Heart right ventricle (tissue), 16 donors: Measurements from ENCODE around the gene RNU2-63P. TPM values are rescaled to one million over a fixed set of nuclear protein-coding genes. Genes with fewer than 3 reads are reported as not detected.
A peak's percentile ranks its signal among the peaks of the same experiment; 100 is the strongest.

Experiments used
- ATAC-seq, 8 donors: fragments of 200-7000 bp; cut with Tn5 transposase; one replicate each; pipeline ENCODE4 v1.9.1; 2020; ENCODE audit warnings: mild to moderate bottlenecking in 8 of 8, moderate library complexity in 8 of 8, moderate number of reproducible peaks in 1 of 8
- DNase-seq, 2 donors: peaks; one replicate each; pipeline ENCODE4 v3.0.0-alpha.2; 2020
- H3K27ac ChIP-seq, 10 donors: fragments of 200-600 bp; sonication (generic) in 2 of 10; one replicate each; pipeline versions ENCODE4 v1.5.0 to v1.8.0; 2020 to 2022; ENCODE audit warnings: mild to moderate bottlenecking in 3 of 10
- H3K27me3 ChIP-seq, 7 donors: fragments of 200-600 bp; one replicate each; pipeline ENCODE4 v1.8.0; 2021 to 2022; ENCODE audit warnings: mild to moderate bottlenecking in 2 of 7
- H3K36me3 ChIP-seq, 9 donors: fragments of 200-600 bp; sonication (generic) in 1 of 9; one replicate each; pipeline versions ENCODE4 v1.5.0 to v1.8.0; 2020 to 2022; ENCODE audit warnings: mild to moderate bottlenecking in 2 of 9
- H3K4me1 ChIP-seq, 9 donors: fragments of 200-600 bp; sonication (generic) in 1 of 9; one replicate each; pipeline versions ENCODE4 v1.5.0 to v1.8.0; 2020 to 2022; ENCODE audit warnings: mild to moderate bottlenecking in 4 of 9
- H3K4me3 ChIP-seq, 10 donors: fragments of 200-600 bp; sonication (generic) in 2 of 10; one replicate each; pipeline versions ENCODE4 v1.5.0 to v1.8.0; 2020 to 2022; ENCODE audit warnings: mild to moderate bottlenecking in 7 of 10, moderate library complexity in 2 of 10
- H3K9me3 ChIP-seq, 11 donors: fragments of 200-600 bp in 10 of 11; sonication (generic) in 2 of 11; one replicate each; pipeline versions ENCODE4 v1.5.0 to v1.8.0; 2013 to 2022; ENCODE audit warnings: mild to moderate bottlenecking in 2 of 11, control low read depth in 1 of 11, moderate library complexity in 1 of 11
- CTCF ChIP-seq, 9 donors: fragments of 200-600 bp; sonication (generic) in 2 of 9; IDR thresholded peaks; one replicate each; pipeline versions ENCODE4 v1.5.0 to v1.8.0; 2021 to 2022; ENCODE audit warnings: antibody characterized with exemption in 9 of 9, mild to moderate bottlenecking in 5 of 9, moderate library complexity in 1 of 9
- WGBS, 2 donors: extraction: QIAGEN DNeasy Blood & Tissue Kit; methylation state at CpG; one replicate each; pipeline ENCODE4 v1.1.7; 2013; ENCODE audit warnings: inconsistent platforms in 1 of 2; 5-methylcytosine and 5-hydroxymethylcytosine counted together
- intact Hi-C, 10 donors: fragments of 100-400 bp; cut with DNase I; formaldehyde crosslinking; loops; one replicate each; pipeline versions ENCODE4 v1.11.1 to v1.14.2; 2022
- long read RNA-seq, 3 donors: library from polyadenylated mRNA; unstranded; transcript quantifications; one replicate each; pipeline ENCODE4 v2.0.0, GENCODE V29; 2020 to 2021
- polyA plus RNA-seq, 2 donors: library from polyadenylated mRNA; stranded (reverse); fragments of 200-250 nt; gene quantifications; one replicate each; pipeline ENCODE4 v1.2.3, GENCODE V29; 2013
- total RNA-seq, 10 donors: library from RNA; stranded (reverse); fragmentation: NEBNext Ultra II Directional in 3 of 10; extraction: Animal tissue kit (Norgen Biotek cat#: 25700) in 3 of 10; gene quantifications; one replicate each; pipeline versions ENCODE4 v1.2.1 to v1.2.4, GENCODE V29; 2021 to 2023
- donor health status: Arrhythmogenic right ventricular cardiomyopathy.
- donor health status: ischemic (EF 13 %, LVEDD 7.1; RV severe dilation, severe dysfunction).
- donor health status: healthy with polysubstance abuse.
- donor health status: DM: no; HTN: yes; CAD: no.
- donor health status: DM: no; HTN: no; CAD: no.
- donor health status: ischemic (EF 25% LVEDD 6.9; RV normal size, moderate dysfunction).
- donor health status: ischemic (EF 25% LVEDD 5.7; RV mildly dilated, moderate dysfunction).
- donor health status: healthy.
- donor health status: DM: yes; HTN: yes; CAD: no.
- donor health status: Ischemic cardiomyopathy.
- donor health status: ischemic (EF 35%, LVEDD 5.7; RV mildly dilated, moderate dysfunction).
- donor health status: nonischemic (EF 11% LVEDD 7.7; RV severe dilation, severe dysfunction).
- donor health status: DM: yes; HTN: yes; CAD: no.
- donor health status: PGD.
- donor health status: ischemic (EF 29% LVEDD 5.4; RV normal size, mild dysfunction).
- donor health status: nonischemic (EF 23%, LVEDD 6.1; RV moderate dilation, normal function).

Gene RNU2-63P
- total RNA-seq (1 to 10 TPM in 2 of 10 donors, not detected in 8; 4.0 to 7.0 TPM), polyA plus RNA-seq (not detected)
- long read RNA-seq, donor 1 = 0 reads
- long read RNA-seq, donor 2 = 0 reads
- long read RNA-seq, donor 3 = 0 reads

GRCh38 chr2:88016086-88016959 lies at the start of gene RNU2-63P:
Gene RNU2-63P (minus strand): TSS chr2:88016547.
- 10 to 11% methylated on average over 34 of the region's 34 CpGs for WGBS, 2 donors
- H3K4me3 ChIP-seq = peak within 1 kb of the TSS; percentile 12 to 86 (median 64)
- intact Hi-C loops = no loop called here
- DNase-seq = peak; percentile 59 to 66
- H3K36me3 ChIP-seq = no peaks in the 10 kb centered on the region
- H3K27ac ChIP-seq = peak within 1 kb of the TSS in 5 of 10 donors; percentile 50 to 92 (median 70)
- no peak for TF ChIP-seq CTCF (IDR thresholded peaks at IDR 0.05)
- peak; percentile 92 to 96 (median 96) for ATAC-seq
- H3K27me3 ChIP-seq = no peaks in the 10 kb centered on the region
- H3K4me1 ChIP-seq = peaks cover 0 to 13% (median 0%) of the 10 kb centered on the region in 9 donors
- H3K9me3 ChIP-seq = no peaks in the 10 kb centered on the region

- 76% methylated on average over 3 of the region's 3 CpGs for WGBS, 2 donors
- Histone ChIP-seq H3K9me3 (no peaks in the 10 kb centered on the region), H3K27ac (no peak overlapping the region), H3K4me1 (peaks cover 0 to 4% (median under 1%) of the 10 kb centered on the region in 9 donors), H3K27me3 (no peaks in the 10 kb centered on the region), H3K4me3 (no peak overlapping the region), H3K36me3 (no peaks in the 10 kb centered on the region)
- TF ChIP-seq CTCF (IDR thresholded peaks at IDR 0.05) = no peak
- ATAC-seq (no peak), DNase-seq (no peak)
- intact Hi-C loops = loop anchor here in 7 of 10 donors (1.0 to 5.0 kb wide), 5 partner anchors 96 to 101 kb away; no protein-coding TSS in a partner anchor
These were observed 44.9 kb upstream of the RNU2-63P start for GRCh38 chr2:88061295-88061694.

GRCh38 chr2:88060907-88061275 lies 44.5 kb upstream of the RNU2-63P start:
- Histone ChIP-seq H3K27me3 (no peaks in the 10 kb centered on the region), H3K4me1 (peaks cover 0 to 5% (median 4%) of the 10 kb centered on the region in 9 donors), H3K36me3 (no peaks in the 10 kb centered on the region), H3K27ac (no peak overlapping the region), H3K4me3 (no peak overlapping the region), H3K9me3 (no peaks in the 10 kb centered on the region)
- DNase-seq = no peak
- TF ChIP-seq CTCF (IDR thresholded peaks at IDR 0.05) = no peak
- ATAC-seq = no peak
- WGBS, 2 donors = 50 to 71% methylated on average over 2 of the region's 2 CpGs
- intact Hi-C loops = loop anchor here in 9 of 10 donors (1.0 to 5.0 kb wide), 6 partner anchors 96 to 101 kb away; no protein-coding TSS in a partner anchor

- 48 to 53% methylated on average over 5 of the region's 5 CpGs for WGBS, 2 donors
These were observed 43.9 kb upstream of the RNU2-63P start for GRCh38 chr2:88059979-88060906.

More at GRCh38 chr2:88059979-88060906, 43.9 kb upstream of the RNU2-63P start:
- ATAC-seq (peak in 3 of 8 donors; percentile 23 to 38 (median 25)), DNase-seq (no peak)
- peaks cover 0 to 6% (median 5%) of the 10 kb centered on the region in 9 donors for H3K4me1 ChIP-seq
- TF ChIP-seq CTCF (IDR thresholded peaks at IDR 0.05) = peak; percentile 57 to 86 (median 76)
- no peaks in the 10 kb centered on the region for H3K36me3 ChIP-seq
- no peaks in the 10 kb centered on the region for H3K9me3 ChIP-seq
- no peak overlapping the region for H3K4me3 ChIP-seq
- intact Hi-C loops = loop anchor here in 9 of 10 donors (1.0 to 10.0 kb wide), 7 partner anchors 97 to 1275 kb away; no protein-coding TSS in a partner anchor
- H3K27me3 ChIP-seq = no peaks in the 10 kb centered on the region
- H3K27ac ChIP-seq = no peak overlapping the region
